ENCODE measurements around the gene GARS1.
A peak's percentile ranks its signal among the peaks of the same experiment; 100 is the strongest.
"Not testable (repeated sequence)": the region's sequence is repeated elsewhere in the genome, so short reads cannot be mapped to it uniquely, and the experiment has no call there.

The GARS1 gene

DNA sequence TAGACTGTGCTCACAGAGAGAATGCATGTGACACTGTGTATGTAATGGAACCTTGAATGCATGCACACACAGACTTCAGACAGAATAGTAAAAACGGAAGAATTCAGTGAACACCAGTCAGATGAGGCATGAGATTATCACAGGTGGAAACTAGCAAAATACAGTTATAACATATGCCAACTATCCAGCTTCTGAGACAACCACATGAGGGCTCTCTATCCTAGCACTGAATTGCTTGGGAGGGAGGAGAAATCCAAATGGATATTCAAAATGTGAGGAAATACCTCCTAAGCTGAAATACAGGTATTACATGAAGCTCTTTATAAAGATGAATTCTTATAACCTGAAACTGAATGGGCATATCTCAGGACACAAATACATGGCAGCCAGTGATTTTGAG, 30.6 kb downstream of the GARS1 start:
- Histone ChIP-seq H3K9ac (ENCODE audit: low read depth, low read length) (no peak overlapping the region), H3K4me1 (ENCODE audit: insufficient read depth, low read length) (no peaks in the 10 kb centered on the region), H3K9me3 (ENCODE audit: control insufficient read depth, insufficient read depth, low read length) (no peaks in the 10 kb centered on the region), H3K36me3 (ENCODE audit: insufficient read depth, low read length) (peaks cover 49% of the 10 kb centered on the region)

DNA sequence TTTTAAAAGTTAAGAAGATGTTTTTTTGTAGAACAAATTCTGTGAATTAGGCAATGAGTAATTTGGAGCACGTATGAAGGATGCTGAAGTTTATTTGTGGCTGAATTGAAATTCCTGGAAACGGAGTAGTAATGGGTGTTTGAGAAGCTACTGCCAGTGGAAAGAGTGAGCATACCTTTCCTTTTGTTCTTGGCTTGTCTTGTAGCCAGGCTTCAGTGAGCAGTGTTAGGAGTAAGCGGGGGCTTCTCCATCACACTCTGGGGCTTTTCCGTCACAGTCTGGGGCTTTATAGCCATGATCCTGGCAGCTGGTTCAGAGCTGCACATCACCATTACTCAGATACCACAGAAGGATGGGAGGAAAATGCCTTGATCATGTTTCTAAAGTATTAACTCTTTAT, 32.3 kb downstream of the GARS1 start:
- Histone ChIP-seq H3K9me3 (ENCODE audit: control insufficient read depth, insufficient read depth, low read length) (no peaks in the 10 kb centered on the region), H3K9ac (ENCODE audit: low read depth, low read length) (no peak overlapping the region), H3K36me3 (ENCODE audit: insufficient read depth, low read length) (peaks cover 50% of the 10 kb centered on the region), H3K4me1 (ENCODE audit: insufficient read depth, low read length) (no peaks in the 10 kb centered on the region)

DNA sequence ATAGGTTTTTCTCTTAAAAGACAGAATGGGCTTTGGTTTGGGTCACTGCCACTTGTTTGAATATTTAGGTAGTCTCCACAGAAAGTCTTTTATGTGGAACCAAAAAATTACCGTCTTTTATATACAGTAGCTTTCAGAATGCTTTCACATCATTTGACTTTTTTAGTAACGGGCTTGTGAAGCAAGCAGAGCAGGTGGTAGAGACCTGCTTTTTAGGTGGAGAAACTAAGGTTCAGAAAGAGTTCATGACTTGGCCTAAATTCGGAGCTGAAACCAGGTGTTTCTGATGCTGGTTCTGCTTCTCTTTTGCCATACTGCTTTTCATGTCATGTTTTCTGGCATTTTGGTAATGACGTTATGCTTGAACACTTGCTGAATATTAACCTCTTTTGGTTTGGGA, 36.3 kb downstream of the GARS1 start:
- H3K4me1 ChIP-seq (ENCODE audit: insufficient read depth, low read length) = no peaks in the 10 kb centered on the region
- H3K9ac ChIP-seq (ENCODE audit: low read depth, low read length) = no peak overlapping the region
- no peaks in the 10 kb centered on the region for H3K9me3 ChIP-seq (ENCODE audit: control insufficient read depth, insufficient read depth, low read length)
- peaks cover 55% of the 10 kb centered on the region for H3K36me3 ChIP-seq (ENCODE audit: insufficient read depth, low read length)

DNA sequence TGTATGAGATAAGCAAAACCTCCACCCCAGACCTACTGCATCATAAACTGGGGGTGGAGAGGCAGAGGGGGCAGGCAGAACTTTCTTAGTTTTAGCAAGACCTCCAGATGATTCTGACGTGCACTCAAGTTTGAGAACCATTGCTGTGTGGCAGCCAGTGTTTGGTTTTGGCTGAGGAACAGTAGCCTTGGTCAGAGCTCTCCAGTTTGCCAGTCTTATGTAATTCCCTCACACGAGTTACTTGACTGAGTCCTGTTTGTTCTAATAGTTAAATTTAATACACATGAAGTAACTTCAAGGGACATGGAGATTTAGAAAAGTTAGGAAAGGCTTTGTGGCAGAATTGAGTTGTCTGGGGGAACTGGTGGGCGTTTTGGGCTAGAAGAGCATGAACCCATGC, 38.5 kb downstream of the GARS1 start:
- no peaks in the 10 kb centered on the region for H3K9me3 ChIP-seq (ENCODE audit: control insufficient read depth, insufficient read depth, low read length)
- H3K9ac ChIP-seq (ENCODE audit: low read depth, low read length) = no peak overlapping the region
- H3K4me1 ChIP-seq (ENCODE audit: insufficient read depth, low read length) = no peaks in the 10 kb centered on the region
- H3K36me3 ChIP-seq (ENCODE audit: insufficient read depth, low read length) = peaks cover 52% of the 10 kb centered on the region

DNA sequence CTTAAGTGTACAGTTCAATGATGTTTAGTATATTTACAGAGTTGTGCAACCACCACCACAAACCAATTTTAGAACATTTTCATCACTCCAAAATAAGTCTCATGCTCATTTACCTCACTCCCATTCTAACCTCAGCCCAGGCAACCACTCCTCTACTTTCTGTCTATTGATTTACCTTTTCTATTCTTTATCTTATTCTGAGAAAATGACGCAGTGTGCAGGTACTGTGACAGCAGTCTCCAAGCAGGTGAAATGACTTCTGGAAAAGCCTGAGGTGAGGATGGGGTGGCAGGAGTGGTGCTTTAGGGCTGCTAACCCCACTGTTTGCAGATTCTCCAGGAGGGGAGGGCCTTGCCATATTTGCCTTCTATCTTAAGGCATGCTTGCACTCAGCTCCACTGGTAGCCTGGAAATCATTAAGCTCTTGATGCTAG, 39.5 kb downstream of the GARS1 start:
- Histone ChIP-seq H3K9me3 (ENCODE audit: control insufficient read depth, insufficient read depth, low read length) (no peaks in the 10 kb centered on the region), H3K36me3 (ENCODE audit: insufficient read depth, low read length) (peaks cover 47% of the 10 kb centered on the region), H3K4me1 (ENCODE audit: insufficient read depth, low read length) (no peaks in the 10 kb centered on the region), H3K9ac (ENCODE audit: low read depth, low read length) (no peak overlapping the region)

DNA sequence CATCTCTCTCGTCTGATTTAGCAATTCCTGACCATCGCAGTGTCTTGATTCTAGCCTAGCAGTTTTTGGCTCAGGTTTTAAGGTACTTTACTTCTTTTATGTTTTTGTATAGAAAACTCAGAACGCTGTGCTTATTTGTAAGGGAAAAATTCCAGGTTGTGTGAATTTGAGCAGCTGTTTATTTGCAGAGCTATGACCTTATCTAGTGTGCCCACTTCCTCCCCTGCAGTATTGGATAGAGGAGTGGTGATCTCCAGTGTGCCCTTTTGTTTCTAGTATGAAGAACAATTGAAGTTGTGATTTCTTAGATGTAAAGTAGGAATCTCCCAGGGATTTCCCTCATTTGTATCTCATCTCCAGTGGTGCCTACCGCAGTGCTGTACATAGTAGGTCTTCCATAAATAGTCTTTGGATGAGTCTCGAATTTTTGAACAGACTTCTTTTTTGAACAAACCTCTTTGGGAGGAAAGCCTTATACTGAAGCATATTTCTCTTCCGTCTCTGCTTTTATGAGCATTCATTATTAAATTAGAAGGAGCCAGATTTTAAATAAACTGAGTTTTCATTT, 40.0 kb downstream of the GARS1 start:
- H3K9ac ChIP-seq (ENCODE audit: low read depth, low read length) = no peak overlapping the region
- no peaks in the 10 kb centered on the region for H3K9me3 ChIP-seq (ENCODE audit: control insufficient read depth, insufficient read depth, low read length)
- peaks cover 42% of the 10 kb centered on the region for H3K36me3 ChIP-seq (ENCODE audit: insufficient read depth, low read length)
- H3K4me1 ChIP-seq (ENCODE audit: insufficient read depth, low read length) = no peaks in the 10 kb centered on the region

DNA sequence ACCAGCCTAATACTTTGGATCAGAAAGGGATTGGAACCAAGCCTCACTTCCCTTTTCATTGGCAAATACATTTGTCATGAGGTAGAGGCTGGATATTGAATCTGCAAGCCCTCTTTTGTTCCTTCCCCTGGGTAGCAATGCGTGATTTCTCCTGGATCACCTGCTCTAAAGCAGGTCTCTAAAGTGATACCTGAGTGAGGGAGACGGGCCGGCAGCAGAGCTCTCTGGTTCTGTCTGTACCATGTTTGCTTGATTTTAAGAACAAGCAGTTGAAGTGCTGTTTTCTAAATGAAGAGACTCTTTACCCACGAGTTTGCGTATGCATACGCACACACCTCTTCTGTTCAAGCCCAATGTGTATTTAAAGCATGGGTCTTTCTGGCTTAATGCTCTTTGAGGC, 41.1 kb downstream of the GARS1 start:
- peaks cover 34% of the 10 kb centered on the region for H3K36me3 ChIP-seq (ENCODE audit: insufficient read depth, low read length)

DNA sequence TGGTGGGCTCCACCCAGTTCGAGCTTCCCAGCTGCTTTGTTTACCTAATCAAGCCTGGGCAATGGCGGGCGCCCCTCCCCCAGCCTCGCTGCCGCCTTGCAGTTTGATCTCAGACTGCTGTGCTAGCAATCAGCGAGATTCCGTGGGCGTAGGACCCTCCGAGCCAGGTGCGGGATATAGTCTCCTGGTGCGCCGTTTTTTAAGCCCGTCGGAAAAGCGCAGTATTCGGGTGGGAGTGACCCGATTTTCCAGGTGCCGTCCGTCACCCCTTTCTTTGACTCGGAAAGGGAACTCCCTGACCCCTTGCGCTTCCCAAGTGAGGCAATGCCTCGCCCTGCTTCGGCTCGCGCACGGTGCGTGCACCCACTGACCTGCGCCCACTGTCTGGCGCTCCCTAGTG, 47.6 kb downstream of the GARS1 start:
- H3K4me1 ChIP-seq (ENCODE audit: insufficient read depth, low read length); H3K36me3 ChIP-seq (ENCODE audit: insufficient read depth, low read length); H3K9me3 ChIP-seq (ENCODE audit: control insufficient read depth, insufficient read depth, low read length): not testable (repeated sequence)
- peak overlapping the region; percentile 61 for H3K9ac ChIP-seq (ENCODE audit: low read depth, low read length)

More for the DNA sequence above, 41.1 kb downstream of the GARS1 start:
- Histone ChIP-seq H3K9me3 (ENCODE audit: control insufficient read depth, insufficient read depth, low read length) (no peaks in the 10 kb centered on the region), H3K4me1 (ENCODE audit: insufficient read depth, low read length) (no peaks in the 10 kb centered on the region), H3K9ac (ENCODE audit: low read depth, low read length) (no peak overlapping the region)

DNA sequence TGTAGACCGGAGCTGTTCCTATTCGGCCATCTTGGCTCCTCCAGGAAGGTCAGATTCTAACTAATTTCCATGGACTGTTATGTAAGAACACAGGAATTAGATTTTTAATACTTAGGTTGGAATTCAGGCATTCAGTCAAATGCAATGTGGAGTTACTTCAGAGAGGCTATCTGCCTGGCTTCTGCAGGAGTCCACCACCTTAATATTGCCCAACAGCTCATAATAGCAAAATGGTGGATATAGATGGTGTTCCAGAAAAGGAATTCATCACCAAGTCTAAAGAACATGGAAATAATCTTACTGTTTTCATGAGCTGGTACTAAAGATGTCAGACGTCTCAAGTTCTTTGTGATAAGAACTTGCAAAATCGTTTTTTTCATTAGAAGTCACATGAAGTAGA, 48.1 kb downstream of the GARS1 start:
- Histone ChIP-seq H3K9me3 (ENCODE audit: control insufficient read depth, insufficient read depth, low read length) (no peaks in the 10 kb centered on the region), H3K36me3 (ENCODE audit: insufficient read depth, low read length) (no peaks in the 10 kb centered on the region; the same call in 1 of the 2 replicates), H3K9ac (ENCODE audit: low read depth, low read length) (peak overlapping the region; percentile 61), H3K4me1 (ENCODE audit: insufficient read depth, low read length) (no peaks in the 10 kb centered on the region)

DNA sequence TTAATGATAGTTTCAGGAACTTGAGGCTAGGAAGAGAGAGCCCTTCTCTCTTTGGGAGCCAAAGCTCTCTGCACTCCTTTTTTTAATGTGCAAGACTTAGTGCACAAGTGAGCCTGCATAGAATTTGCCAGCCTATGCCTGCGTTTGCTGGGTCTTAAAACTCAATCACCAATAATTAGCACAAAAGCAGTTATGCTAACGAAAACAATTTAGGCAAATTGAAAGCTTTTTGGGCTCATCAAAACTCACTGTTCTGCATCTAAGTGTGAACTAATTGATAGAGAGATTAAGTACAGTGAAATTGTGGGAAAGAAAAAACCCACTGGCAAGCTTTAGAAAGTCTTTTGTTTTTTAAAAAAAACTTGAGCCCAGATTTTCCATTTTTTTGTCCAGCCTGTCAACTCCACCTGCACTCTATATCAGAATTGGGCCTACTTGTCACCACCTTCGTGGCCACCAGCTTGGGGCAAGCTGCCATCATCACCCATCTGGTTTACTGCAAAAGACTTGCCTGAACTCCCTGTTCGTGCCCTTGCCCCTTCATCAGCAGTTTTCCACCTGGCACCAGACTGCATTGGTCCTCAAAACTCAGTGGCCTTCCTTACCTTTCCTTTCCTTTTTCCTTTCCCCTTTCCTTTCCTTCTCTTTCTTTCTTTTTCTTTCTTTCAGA, 49.7 kb downstream of the GARS1 start:
- H3K9ac ChIP-seq (ENCODE audit: low read depth, low read length) = no peak overlapping the region
- no peaks in the 10 kb centered on the region for H3K4me1 ChIP-seq (ENCODE audit: insufficient read depth, low read length)
- H3K36me3 ChIP-seq (ENCODE audit: insufficient read depth, low read length) = no peaks in the 10 kb centered on the region; the same call in 1 of the 2 replicates
- H3K9me3 ChIP-seq (ENCODE audit: control insufficient read depth, insufficient read depth, low read length) = no peaks in the 10 kb centered on the region

DNA sequence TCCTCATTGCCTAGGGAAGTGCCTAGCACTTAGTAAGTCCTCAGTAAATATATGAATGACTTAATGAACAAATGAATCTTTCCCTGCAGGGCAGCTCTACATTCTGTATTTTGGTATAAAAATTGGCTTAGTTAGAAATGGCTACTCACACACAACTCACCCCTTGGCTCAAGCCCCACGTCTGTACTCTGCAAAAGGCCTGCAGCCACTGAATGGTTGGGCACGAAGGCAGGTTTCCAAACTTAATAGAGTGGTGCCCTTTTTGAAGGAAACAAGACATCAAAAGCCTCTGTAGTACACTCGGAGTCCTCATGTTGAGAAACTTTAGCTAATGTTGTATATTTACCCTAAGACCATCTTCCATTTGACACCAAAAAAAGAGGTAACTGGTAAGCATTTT, 51.0 kb downstream of the GARS1 start:
- Histone ChIP-seq H3K4me1 (ENCODE audit: insufficient read depth, low read length) (no peaks in the 10 kb centered on the region), H3K9me3 (ENCODE audit: control insufficient read depth, insufficient read depth, low read length) (no peaks in the 10 kb centered on the region), H3K36me3 (ENCODE audit: insufficient read depth, low read length) (no peaks in the 10 kb centered on the region; the same call in 1 of the 2 replicates), H3K9ac (ENCODE audit: low read depth, low read length) (no peak overlapping the region)

DNA sequence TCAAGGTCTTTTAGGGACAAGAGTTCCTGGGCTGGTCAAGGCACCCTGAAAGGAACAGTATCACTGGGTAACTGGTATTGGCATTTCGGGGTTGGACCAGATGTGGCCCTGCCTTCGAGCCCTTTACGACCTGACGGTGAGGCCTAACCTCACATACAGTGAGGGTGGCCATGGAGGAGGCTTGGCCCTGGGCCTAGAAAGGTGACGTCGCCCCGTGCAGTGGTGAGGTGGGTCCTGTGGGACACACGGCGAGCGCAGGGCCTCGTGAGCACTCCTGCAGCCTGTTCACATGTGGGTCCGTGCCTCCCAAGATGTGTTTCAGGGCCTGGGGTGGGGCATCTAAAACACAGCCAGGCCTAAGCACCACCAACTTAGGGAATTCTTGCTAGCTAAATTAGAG, 51.5 kb downstream of the GARS1 start:
- no peak overlapping the region for H3K9ac ChIP-seq (ENCODE audit: low read depth, low read length)
- H3K9me3 ChIP-seq (ENCODE audit: control insufficient read depth, insufficient read depth, low read length) = no peaks in the 10 kb centered on the region
- H3K36me3 ChIP-seq (ENCODE audit: insufficient read depth, low read length) = no peaks in the 10 kb centered on the region; the same call in 1 of the 2 replicates
- H3K4me1 ChIP-seq (ENCODE audit: insufficient read depth, low read length) = no peaks in the 10 kb centered on the region

DNA sequence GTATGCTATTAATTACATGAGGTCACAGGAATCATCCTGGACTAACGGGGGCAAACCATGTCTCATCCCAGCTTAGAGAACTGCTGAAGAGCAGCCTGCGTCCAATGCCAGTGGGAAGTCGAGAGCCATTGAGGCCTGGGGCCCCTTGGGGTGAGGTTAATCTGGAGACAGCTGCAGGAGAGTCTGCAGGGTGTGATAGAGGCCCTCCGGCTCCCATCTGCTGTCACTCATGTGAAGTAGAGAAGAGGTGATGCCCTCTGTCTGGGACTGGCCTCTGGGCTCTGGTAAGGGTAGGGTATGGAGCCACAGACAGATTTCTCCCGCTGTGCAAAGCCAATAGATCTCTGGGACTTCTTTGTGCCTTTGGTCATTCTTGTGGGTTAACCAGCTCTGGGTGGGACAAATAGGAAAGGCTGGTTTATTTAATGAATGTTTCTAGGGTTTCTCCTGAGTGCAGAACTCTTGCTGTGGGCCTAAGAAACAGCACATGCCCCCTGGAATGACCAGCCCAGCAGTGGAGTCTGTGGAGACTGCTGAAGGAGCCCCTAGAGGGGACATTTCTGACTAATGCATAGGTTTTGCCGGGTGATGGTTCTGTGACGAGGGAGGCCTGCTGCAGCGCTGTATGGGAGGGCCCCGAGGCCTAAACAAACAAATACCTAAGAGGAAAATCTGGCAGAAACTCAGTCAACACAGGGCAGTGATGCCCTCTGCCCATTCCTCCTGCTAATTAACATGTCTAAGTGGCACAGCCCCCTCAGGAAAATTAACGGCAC, 53.1 kb downstream of the GARS1 start:
- H3K9me3 ChIP-seq (ENCODE audit: control insufficient read depth, insufficient read depth, low read length) = no peaks in the 10 kb centered on the region
- no peaks in the 10 kb centered on the region for H3K4me1 ChIP-seq (ENCODE audit: insufficient read depth, low read length)
- no peaks in the 10 kb centered on the region; the same call in 1 of the 2 replicates for H3K36me3 ChIP-seq (ENCODE audit: insufficient read depth, low read length)
- no peak overlapping the region for H3K9ac ChIP-seq (ENCODE audit: low read depth, low read length)

DNA sequence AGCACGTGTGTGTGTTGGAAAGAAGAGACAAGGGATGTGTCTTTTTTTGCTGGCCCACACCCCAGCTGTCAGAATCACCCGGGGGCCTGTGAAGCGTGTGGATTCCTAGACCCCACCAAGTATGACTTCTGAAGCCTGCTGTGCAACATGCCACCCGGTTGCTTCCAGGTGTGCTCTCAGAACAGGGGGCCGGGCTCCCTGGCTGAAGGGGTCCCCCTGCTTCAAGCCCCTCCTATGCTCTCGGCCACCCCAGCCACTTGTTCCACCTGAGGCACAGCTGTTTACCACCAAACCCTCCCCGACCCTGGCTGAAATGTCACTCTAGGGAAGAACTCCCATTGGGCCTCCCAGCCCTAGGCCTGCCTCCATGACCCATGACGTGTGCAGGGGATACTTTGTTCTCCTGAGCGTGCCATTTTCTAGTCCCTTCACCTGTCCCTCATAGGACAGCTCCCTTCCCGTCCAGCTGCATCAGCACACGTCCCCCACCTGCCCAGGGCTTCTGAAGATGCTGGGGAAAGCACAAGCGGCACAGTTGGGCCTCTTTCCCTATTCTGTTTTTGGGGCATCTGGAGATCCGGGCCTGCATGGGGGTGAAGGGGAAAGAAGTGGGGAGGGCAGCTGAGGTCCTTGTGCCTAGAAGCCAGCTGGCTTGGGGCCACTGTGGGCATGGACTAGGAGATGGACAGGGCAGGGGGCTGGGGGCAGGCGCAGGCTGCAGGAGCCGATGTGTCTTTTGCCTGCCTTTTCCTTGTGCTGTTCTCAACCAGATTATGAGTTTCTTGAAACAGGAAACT, 54.3 kb downstream of the GARS1 start:
- Histone ChIP-seq H3K9me3 (ENCODE audit: control insufficient read depth, insufficient read depth, low read length) (no peaks in the 10 kb centered on the region), H3K4me1 (ENCODE audit: insufficient read depth, low read length) (no peaks in the 10 kb centered on the region), H3K9ac (ENCODE audit: low read depth, low read length) (no peak overlapping the region), H3K36me3 (ENCODE audit: insufficient read depth, low read length) (no peaks in the 10 kb centered on the region)

Measured in ES-I3 (cell line).